Progenitor cell of endocrine pancreas (in vitro differentiated cells): ENCODE data around the gene PRKD1. TPM values are rescaled to one million over a fixed set of nuclear protein-coding genes. Genes with fewer than 3 reads are reported as not detected.

Experiments used
- DNase-seq: peaks from one replicate; pipeline ENCODE4 v3.0.0; 2021; ENCODE audit warnings: low spot score; ENCODE audit not compliant: unreplicated experiment
- H3K27ac Mint-ChIP-seq: 2 replicates; pipeline ENCODE4 v1.8.0; 2021; ENCODE audit warnings: mild to moderate bottlenecking, moderate library complexity, mixed read lengths
- H3K27me3 Mint-ChIP-seq: 2 replicates; pipeline ENCODE4 v1.8.0; 2021; ENCODE audit warnings: mixed read lengths
- H3K36me3 Mint-ChIP-seq: 2 replicates; pipeline ENCODE4 v1.8.0; 2022; ENCODE audit warnings: mixed read lengths; ENCODE audit not compliant: insufficient read depth
- H3K4me1 Mint-ChIP-seq: 2 replicates; pipeline ENCODE4 v1.8.0; 2021; ENCODE audit warnings: low read depth, mixed read lengths
- H3K4me3 Mint-ChIP-seq: 2 replicates; pipeline ENCODE4 v1.8.0; 2021; ENCODE audit warnings: low read depth, mild to moderate bottlenecking, moderate library complexity, mixed read lengths
- H3K9me3 Mint-ChIP-seq: 2 replicates; pipeline ENCODE4 v1.8.0; 2021; ENCODE audit warnings: low read depth, mixed read lengths
- total RNA-seq: library from RNA; stranded (reverse); gene quantifications from 2 replicates; pipeline ENCODE4 v1.2.1, GENCODE V29; 2021
- TF ChIP-seq, protein P1 (sequence below): fragments of 200-600 bp; sonication (generic); IDR thresholded peaks from one replicate; pipeline ENCODE4 v1.5.0; 2021; ENCODE audit warnings: antibody characterized with exemption, mild to moderate bottlenecking; ENCODE audit not compliant: unreplicated experiment

PRKD1 gene
- total RNA-seq, 1 donor from 2014 or later: 23.6 TPM

DNA sequence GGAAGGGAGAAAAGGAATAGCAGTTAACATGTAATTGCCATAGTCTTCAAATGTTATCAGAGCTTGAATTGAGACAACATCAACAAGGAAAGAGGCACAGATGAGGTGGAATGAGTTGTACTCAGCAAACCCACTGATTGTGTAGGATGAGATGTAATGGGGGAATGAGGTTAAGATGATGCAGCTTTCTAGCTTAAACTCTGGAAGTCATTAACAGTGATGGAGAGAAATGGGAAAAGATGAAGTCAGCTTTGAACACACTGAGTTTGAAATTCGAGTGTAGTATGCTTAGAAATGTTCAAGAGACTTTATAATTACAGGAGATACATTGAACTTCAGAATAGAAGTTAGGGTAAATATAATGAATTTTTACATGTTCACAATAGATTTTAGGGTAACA is 106.9 kb downstream of the PRKD1 start:
- H3K36me3 Mint-ChIP-seq: no peaks in the 10 kb centered on the region
- no peak for DNase-seq
- H3K27me3 Mint-ChIP-seq: no peaks in the 10 kb centered on the region
- no peak overlapping the region for H3K27ac Mint-ChIP-seq
- TF ChIP-seq, protein P1, sequence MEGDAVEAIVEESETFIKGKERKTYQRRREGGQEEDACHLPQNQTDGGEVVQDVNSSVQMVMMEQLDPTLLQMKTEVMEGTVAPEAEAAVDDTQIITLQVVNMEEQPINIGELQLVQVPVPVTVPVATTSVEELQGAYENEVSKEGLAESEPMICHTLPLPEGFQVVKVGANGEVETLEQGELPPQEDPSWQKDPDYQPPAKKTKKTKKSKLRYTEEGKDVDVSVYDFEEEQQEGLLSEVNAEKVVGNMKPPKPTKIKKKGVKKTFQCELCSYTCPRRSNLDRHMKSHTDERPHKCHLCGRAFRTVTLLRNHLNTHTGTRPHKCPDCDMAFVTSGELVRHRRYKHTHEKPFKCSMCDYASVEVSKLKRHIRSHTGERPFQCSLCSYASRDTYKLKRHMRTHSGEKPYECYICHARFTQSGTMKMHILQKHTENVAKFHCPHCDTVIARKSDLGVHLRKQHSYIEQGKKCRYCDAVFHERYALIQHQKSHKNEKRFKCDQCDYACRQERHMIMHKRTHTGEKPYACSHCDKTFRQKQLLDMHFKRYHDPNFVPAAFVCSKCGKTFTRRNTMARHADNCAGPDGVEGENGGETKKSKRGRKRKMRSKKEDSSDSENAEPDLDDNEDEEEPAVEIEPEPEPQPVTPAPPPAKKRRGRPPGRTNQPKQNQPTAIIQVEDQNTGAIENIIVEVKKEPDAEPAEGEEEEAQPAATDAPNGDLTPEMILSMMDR: no peak
- no peaks in the 10 kb centered on the region for H3K9me3 Mint-ChIP-seq
- peaks cover 22% of the 10 kb centered on the region for H3K4me1 Mint-ChIP-seq
- no peak overlapping the region for H3K4me3 Mint-ChIP-seq

DNA sequence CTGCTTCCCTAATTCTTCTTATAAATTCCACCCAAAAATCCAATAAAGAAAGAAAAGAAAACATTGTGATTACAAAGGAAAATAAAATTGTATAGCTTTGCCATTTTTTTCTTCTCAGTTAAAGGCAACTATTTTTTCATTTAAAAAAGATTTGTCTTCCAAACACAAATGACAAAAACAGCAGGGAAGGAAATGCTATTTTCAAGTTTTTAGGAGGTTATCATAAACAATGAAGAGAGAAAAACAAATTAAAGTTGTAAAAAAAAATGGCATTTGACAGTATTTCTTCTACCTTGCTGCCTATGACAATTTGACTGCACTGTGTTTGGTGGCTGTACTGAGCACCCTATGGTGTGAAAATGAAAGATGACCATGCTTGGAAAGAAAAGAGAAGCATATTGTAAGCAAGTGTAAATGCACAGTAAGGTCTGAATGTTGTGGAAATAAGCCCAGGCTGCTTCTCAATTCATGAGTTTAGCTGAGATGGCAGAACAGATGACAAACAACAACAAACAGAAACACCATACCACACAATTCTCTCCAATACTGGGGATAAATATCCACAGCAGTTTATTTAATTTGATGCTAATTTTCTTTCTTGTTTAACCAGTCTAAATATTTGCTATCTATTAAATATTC is 109.8 kb downstream of the PRKD1 start:
- Mint-ChIP-seq H3K27ac (no peak overlapping the region), H3K27me3 (no peaks in the 10 kb centered on the region), H3K9me3 (no peaks in the 10 kb centered on the region), H3K4me1 (peaks cover 30% of the 10 kb centered on the region), H3K36me3 (no peaks in the 10 kb centered on the region), H3K4me3 (no peak overlapping the region)
- DNase-seq: no peak
- TF ChIP-seq, protein P1: no peak

DNA sequence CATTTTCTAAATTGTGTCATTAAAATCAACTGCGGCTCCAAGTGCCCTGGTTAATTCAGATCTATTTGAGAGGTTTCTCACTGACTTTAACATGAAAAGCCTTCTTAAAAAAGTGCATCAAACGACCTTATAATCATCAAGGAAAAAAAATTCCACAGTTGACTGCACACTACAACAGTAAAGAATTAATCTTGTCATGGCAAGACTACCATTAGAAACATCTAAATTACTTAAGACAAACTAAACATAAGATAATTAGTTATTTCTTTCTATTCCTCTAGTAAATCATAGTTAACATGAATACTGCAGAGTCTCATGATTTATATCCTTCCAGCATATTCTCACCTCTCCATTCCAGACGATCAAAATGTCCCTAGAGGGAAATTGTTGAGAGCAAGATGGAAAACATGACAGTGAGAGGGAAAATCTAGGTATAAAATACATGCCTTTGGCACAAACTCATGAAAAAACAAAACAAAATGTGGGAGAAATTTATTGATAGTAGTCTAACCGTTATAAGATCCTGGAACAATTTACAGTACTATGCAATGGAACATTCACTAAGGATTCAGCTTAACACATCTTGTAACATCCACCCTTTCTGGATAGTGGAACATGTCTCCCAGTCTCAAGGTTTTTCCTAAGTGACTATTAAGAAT is 112.5 kb downstream of the PRKD1 start:
- Mint-ChIP-seq H3K36me3 (peaks cover 3% of the 10 kb centered on the region), H3K4me3 (no peak overlapping the region), H3K4me1 (peaks cover 16% of the 10 kb centered on the region), H3K27ac (no peak overlapping the region), H3K9me3 (peaks cover 3% of the 10 kb centered on the region), H3K27me3 (no peaks in the 10 kb centered on the region)
- DNase-seq: no peak
- TF ChIP-seq, protein P1: no peak

DNA sequence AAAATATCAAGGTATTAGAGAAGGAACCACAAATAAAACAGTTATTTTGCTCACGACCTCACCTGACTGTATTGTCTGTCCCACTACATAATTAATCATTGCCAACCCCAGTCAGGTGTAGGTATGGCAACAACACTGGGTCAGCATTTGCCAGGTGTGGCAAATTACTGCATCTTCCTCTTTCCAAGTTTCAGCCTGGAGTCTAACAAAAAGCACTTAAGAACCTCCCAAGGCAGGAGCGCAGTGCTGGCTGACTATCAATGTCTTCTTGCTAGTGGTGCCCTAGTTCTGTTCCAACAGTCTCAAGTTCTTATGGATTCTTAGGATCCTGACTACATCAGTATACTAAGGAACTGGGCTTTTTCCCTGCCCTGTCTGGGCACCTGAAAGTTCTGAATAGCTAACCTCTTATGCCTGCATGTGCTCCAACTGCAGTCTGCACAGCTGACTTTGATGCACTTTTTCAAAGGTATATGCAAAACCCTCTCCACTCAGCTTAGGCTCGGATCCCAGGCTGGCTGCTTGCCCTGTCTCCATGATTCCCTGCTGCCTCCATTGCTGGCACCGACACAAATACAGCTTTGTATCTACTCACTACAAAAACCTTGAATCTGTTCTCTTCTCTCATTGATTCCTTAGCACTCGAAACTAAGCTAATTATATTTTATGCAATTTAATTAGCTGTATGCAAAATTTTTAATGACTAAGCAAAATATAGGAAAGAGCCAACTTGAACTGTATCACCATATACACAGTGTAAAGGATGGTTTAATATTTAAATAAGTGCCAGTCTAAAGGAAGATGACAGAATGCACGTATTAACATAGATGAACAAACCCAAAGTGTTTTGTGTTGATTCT is 113.3 kb downstream of the PRKD1 start:
- Mint-ChIP-seq H3K4me1 (peaks cover 19% of the 10 kb centered on the region), H3K9me3 (peaks cover 3% of the 10 kb centered on the region), H3K27ac (no peak overlapping the region), H3K36me3 (peaks cover 3% of the 10 kb centered on the region), H3K4me3 (no peak overlapping the region), H3K27me3 (no peaks in the 10 kb centered on the region)
- DNase-seq: no peak
- TF ChIP-seq, protein P1: no peak

DNA sequence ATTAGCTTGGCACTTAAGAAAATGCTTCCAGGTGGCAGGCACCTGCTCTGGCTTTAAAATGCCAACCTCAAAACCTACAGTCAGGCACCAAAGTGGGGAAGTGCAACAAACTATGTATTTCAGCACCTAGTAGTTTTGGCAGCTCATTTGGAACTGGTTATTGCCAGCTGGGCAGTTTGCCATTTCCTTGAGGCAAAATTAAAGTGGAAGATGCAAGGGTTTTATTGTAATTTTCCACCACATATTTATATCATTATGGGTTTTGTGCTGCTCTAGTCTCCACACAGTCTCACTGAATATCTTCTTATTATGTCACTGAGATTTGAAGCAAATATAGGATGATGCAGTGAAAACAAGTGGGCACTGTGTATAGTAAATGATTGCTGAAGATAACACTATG is 117.0 kb downstream of the PRKD1 start:
- TF ChIP-seq, protein P1: no peak
- H3K4me1 Mint-ChIP-seq: peaks cover 24% of the 10 kb centered on the region
- H3K4me3 Mint-ChIP-seq: no peak overlapping the region
- H3K9me3 Mint-ChIP-seq: peaks cover 3% of the 10 kb centered on the region
- H3K36me3 Mint-ChIP-seq: peaks cover 3% of the 10 kb centered on the region
- no peak for DNase-seq
- H3K27me3 Mint-ChIP-seq: no peaks in the 10 kb centered on the region
- no peak overlapping the region for H3K27ac Mint-ChIP-seq
